Measurements from ENCODE around the gene LRRC52. TPM values are rescaled to one million over a fixed set of nuclear protein-coding genes. Genes with fewer than 3 reads are reported as not detected.
"Not testable (repeated sequence)": the region's sequence is repeated elsewhere in the genome, so short reads cannot be mapped to it uniquely, and the experiment has no call there.

LRRC52 gene
- total RNA-seq, 1 experiment from 2014 or later: not detected

DNA sequence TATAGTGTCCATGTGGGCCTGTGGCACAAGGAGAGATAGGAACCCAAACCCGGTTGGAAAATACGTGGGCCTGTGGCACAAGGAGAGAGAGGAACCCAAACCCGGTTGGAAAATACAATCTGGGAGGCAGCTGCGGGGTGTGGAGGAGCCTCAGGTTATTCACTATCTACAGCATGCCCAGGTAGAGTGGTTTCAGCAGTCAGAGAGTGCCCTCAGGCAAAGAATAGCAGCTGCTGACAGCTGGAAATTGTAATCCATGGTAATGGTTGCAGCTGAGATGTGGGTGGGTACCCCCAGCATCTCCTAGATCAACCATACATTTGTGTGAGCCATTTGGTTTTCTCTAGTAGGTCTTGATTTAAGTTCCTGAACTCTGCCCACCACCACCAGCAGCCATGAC lies 61.4 kb downstream of the LRRC52 start:
- no peak for DNase-seq (ENCODE audit: low read depth, low spot score)
- in situ Hi-C loops (cut with HindIII; ENCODE audit: low pct_unique_long_range_greater_than_20kb, low sequenced_read_pairs): no loop called here

DNA sequence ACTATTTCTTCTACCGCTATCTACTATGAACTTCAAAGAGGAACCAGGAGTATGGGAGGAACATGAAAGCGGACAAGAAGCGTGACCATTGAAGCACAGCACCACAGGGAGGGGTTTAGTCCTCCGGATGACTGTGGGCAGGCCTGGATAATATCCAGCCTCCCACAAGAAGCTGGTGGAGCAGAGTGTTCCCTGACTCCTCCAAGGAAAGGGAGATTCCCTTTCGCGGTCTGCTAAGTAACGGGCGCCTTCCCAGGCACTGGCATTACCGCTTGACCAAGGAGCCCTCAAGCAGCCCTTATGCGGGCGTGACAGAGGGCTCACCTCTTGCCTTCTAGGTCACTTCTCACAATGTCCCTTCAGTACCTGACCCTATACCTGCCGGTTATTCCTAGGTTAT lies 62.9 kb downstream of the LRRC52 start:
- in situ Hi-C loops (cut with HindIII; ENCODE audit: low pct_unique_long_range_greater_than_20kb, low sequenced_read_pairs); DNase-seq (ENCODE audit: low read depth, low spot score): not testable (repeated sequence)

DNA sequence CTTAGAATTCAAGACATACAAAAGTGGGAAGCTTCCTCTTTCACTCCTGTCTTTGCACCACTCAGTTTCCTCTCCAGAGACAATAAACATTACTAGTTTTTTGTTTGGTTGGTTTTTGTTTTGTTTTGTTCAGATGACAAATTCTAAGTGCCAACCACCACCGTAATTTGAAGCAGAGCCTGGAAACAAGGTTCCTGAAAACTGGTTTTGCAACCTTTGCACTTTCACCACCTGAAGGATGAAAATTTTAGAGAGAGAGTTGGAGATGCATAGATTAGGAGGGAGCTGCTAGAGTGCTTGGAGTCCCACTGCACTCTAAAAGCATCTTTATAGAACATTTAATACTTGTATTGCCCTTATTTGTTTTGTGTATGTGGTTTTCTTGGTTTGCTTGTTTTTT lies 67.1 kb downstream of the LRRC52 start:
- in situ Hi-C loops (cut with HindIII; ENCODE audit: low pct_unique_long_range_greater_than_20kb, low sequenced_read_pairs): no loop called here
- DNase-seq (ENCODE audit: low read depth, low spot score): no peak

DNA sequence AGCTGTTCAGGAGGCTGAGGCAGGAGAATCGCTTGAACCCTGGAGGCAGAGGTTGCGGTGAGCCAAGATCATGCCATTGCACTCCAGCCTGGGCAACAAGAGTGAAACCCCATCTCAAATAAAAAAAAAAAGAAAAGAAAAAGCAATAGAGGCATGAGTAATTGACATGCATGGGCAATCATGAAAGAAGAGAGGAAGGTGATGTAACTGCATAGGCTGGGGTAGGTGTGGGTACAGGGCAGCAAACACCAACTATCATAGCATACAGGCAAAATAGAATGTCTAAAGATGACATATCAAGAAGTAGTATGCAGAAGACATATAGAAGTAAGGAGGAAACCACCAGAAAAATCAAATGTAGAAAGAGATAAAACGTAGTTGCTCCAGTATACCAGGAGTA lies 68.3 kb downstream of the LRRC52 start:
- no peak for DNase-seq (ENCODE audit: low read depth, low spot score)
- in situ Hi-C loops (cut with HindIII; ENCODE audit: low pct_unique_long_range_greater_than_20kb, low sequenced_read_pairs): no loop called here

Other genes starting within 250 kb of the LRRC52 start
- not detected in 2 replicates for gene LMX1A, start 187.3 kb upstream of the LRRC52 start, total RNA-seq (2014; rRNA removed; shearing (Covaris generic))
- 44.3 and 53.3 TPM in 2 replicates for gene RXRG, start 98.9 kb upstream of the LRRC52 start, total RNA-seq (2014; rRNA removed; shearing (Covaris generic))
- gene MGST3, start 87.2 kb downstream of the LRRC52 start, total RNA-seq (2014; rRNA removed; shearing (Covaris generic)): 162 and 163 TPM in 2 replicates
- gene ALDH9A1, start 154.6 kb downstream of the LRRC52 start, total RNA-seq (2014; rRNA removed; shearing (Covaris generic)): 91.8 and 108 TPM in 2 replicates
- gene TMCO1, start 224.9 kb downstream of the LRRC52 start, total RNA-seq (2014; rRNA removed; shearing (Covaris generic)): 220 and 225 TPM in 2 replicates

All from SK-MEL-5 (cell line).